GM12892 (cell line): ENCODE results near the gene C7orf33.

Experiments used
- DNase-seq: peaks from one replicate; pipeline ENCODE4 v3.0.0; 2011; ENCODE audit not compliant: insufficient read length
- FAIRE-seq: peaks from 2 replicates; lab custom pipeline; 2011; peaks lifted over from hg19 to GRCh38; lab: Jason Lieb, UNC
- POLR2A ChIP-seq: IDR thresholded peaks from 2 replicates; pipeline ENCODE4 v1.6.1; 2011; ENCODE audit warnings: low read depth, low read length, control low read depth
- POLR2AphosphoS5 ChIP-seq: IDR thresholded peaks from 2 replicates; pipeline ENCODE4 v1.6.1; 2011; ENCODE audit warnings: low read depth, low read length, control low read depth
- TAF1 ChIP-seq: IDR thresholded peaks from 2 replicates; pipeline ENCODE4 v1.6.1; 2011; ENCODE audit warnings: low read depth, mild to moderate bottlenecking, control low read depth, low read length, borderline replicate concordance

Gene C7orf33

GRCh38 chr7:148621563-148621962 is 31.0 kb downstream of the C7orf33 start:
- DNase-seq (no peak), FAIRE-seq (no peak)
- TF ChIP-seq TAF1 (no peak), POLR2AphosphoS5 (no peak), POLR2A (no peak)

GRCh38 chr7:148622887-148623585 is 32.5 kb downstream of the C7orf33 start:
- no peak for TF ChIP-seq POLR2A
- TF ChIP-seq TAF1: no peak
- TF ChIP-seq POLR2AphosphoS5: no peak
- DNase-seq (no peak), FAIRE-seq (no peak)

- no peak for DNase-seq
- no peak for FAIRE-seq
- TF ChIP-seq POLR2A: no peak
- no peak for TF ChIP-seq POLR2AphosphoS5
- TF ChIP-seq TAF1: no peak
Measured at GRCh38 chr7:148623586-148624282, 33.2 kb downstream of the C7orf33 start.

GRCh38 chr7:148624735-148625134 is 34.2 kb downstream of the C7orf33 start:
- TF ChIP-seq POLR2AphosphoS5 (no peak), TAF1 (no peak), POLR2A (no peak)
- FAIRE-seq (no peak), DNase-seq (no peak)

GRCh38 chr7:148625342-148625741 is 34.8 kb downstream of the C7orf33 start:
- TF ChIP-seq POLR2A: no peak
- no peak for TF ChIP-seq POLR2AphosphoS5
- FAIRE-seq: no peak
- DNase-seq: no peak

GRCh38 chr7:148626828-148627227 is 36.3 kb downstream of the C7orf33 start:
- FAIRE-seq: no peak
- TF ChIP-seq POLR2AphosphoS5: no peak
- no peak for TF ChIP-seq TAF1
- no peak for TF ChIP-seq POLR2A
- no peak for DNase-seq

- TF ChIP-seq TAF1: no peak
- TF ChIP-seq POLR2AphosphoS5: no peak
- no peak for TF ChIP-seq POLR2A
- FAIRE-seq: no peak
- DNase-seq: no peak
Measured at GRCh38 chr7:148628011-148628410, 37.4 kb downstream of the C7orf33 start.

- TF ChIP-seq POLR2A: no peak
- FAIRE-seq (no peak), DNase-seq (no peak)
Measured at GRCh38 chr7:148630078-148630477, 39.5 kb downstream of the C7orf33 start.

- no peak for FAIRE-seq
- no peak for DNase-seq
- TF ChIP-seq TAF1 (no peak), POLR2A (no peak), POLR2AphosphoS5 (no peak)
Measured at GRCh38 chr7:148633761-148634160, 43.2 kb downstream of the C7orf33 start.

- no peak for DNase-seq
- FAIRE-seq: no peak
- TF ChIP-seq POLR2AphosphoS5 (no peak), TAF1 (no peak), POLR2A (no peak)
Measured at GRCh38 chr7:148637094-148637493, 46.5 kb downstream of the C7orf33 start.

- no peak for FAIRE-seq
- TF ChIP-seq TAF1 (no peak), POLR2A (no peak), POLR2AphosphoS5 (no peak)
- DNase-seq: no peak
Measured at GRCh38 chr7:148645898-148646297, 55.3 kb downstream of the C7orf33 start.
